CD4-positive, alpha-beta memory T cell (primary cell): ENCODE measurements around the gene MED14. TPM values are rescaled to one million over a fixed set of nuclear protein-coding genes. Genes with fewer than 3 reads are reported as not detected.

Experiments used
- CTCF ChIA-PET: fragments of 350-600 bp; sonication (Branson Sonifier 250); formaldehyde crosslinking; loops from one replicate; lab custom pipeline; 2021; ENCODE audit warnings: inconsistent platforms; ENCODE audit not compliant: partially characterized antibody; lab: Charles Lee
- POLR2A ChIA-PET: fragments of 350-600 bp; sonication (Branson Sonifier 250); formaldehyde crosslinking; loops from one replicate; lab custom pipeline; 2021; ENCODE audit not compliant: partially characterized antibody; lab: Charles Lee
- DNase-seq, 5 donors: peaks; one replicate each; pipeline versions ENCODE4 v3.0.0 to v3.0.0-alpha.2; 2020 to 2022; ENCODE audit warnings: mixed read lengths in 1 of 5
- H3K27ac ChIP-seq: one replicate; pipeline ENCODE4 v1.7.0; 2013; ENCODE audit warnings: low read depth, low read length
- H3K27me3 ChIP-seq: 2 replicates; pipeline ENCODE4 v1.7.0; 2013; ENCODE audit warnings: mild to moderate bottlenecking, low read length, moderate library complexity; ENCODE audit not compliant: insufficient read depth
- H3K36me3 ChIP-seq: 2 replicates; pipeline ENCODE4 v1.7.0; 2013; ENCODE audit warnings: mild to moderate bottlenecking, low read length, moderate library complexity; ENCODE audit not compliant: insufficient read depth
- H3K4me1 ChIP-seq: 2 replicates; pipeline ENCODE4 v1.7.0; 2013; ENCODE audit warnings: mild to moderate bottlenecking, low read length, moderate library complexity; ENCODE audit not compliant: insufficient read depth
- H3K4me3 ChIP-seq, 2 donors: one replicate each; pipeline ENCODE4 v1.7.0; 2013; ENCODE audit warnings: low read length in 2 of 2, mild to moderate bottlenecking in 1 of 2
- H3K9me3 ChIP-seq, 2 donors: one replicate each; pipeline ENCODE4 v1.7.0; 2013; ENCODE audit warnings: low read length in 2 of 2, control low read depth in 1 of 2; ENCODE audit not compliant: control insufficient read depth in 1 of 2
- H3K27ac Mint-ChIP-seq, 7 donors: one replicate each; pipeline ENCODE4 v1.8.0; 2020 to 2021; ENCODE audit warnings: mixed read lengths in 7 of 7, mild to moderate bottlenecking in 6 of 7, inconsistent platforms in 3 of 7, moderate library complexity in 3 of 7
- H3K27me3 Mint-ChIP-seq, 2 donors: one replicate each; pipeline ENCODE4 v1.8.0; 2020 to 2021; ENCODE audit warnings: mixed read lengths in 2 of 2
- H3K36me3 Mint-ChIP-seq, 2 donors: one replicate each; pipeline ENCODE4 v1.8.0; 2020 to 2021; ENCODE audit warnings: mixed read lengths in 2 of 2, inconsistent platforms in 1 of 2, mild to moderate bottlenecking in 1 of 2
- H3K4me1 Mint-ChIP-seq, 4 donors: one replicate each; pipeline ENCODE4 v1.8.0; 2020 to 2021; ENCODE audit warnings: mixed read lengths in 4 of 4, mild to moderate bottlenecking in 1 of 4
- H3K4me3 Mint-ChIP-seq, 8 donors: one replicate each; pipeline ENCODE4 v1.8.0; 2020 to 2021; ENCODE audit warnings: mixed read lengths in 8 of 8, mild to moderate bottlenecking in 7 of 8, moderate library complexity in 6 of 8, inconsistent platforms in 3 of 8
- H3K9me3 Mint-ChIP-seq, 8 donors: one replicate each; pipeline ENCODE4 v1.8.0; 2020 to 2021; ENCODE audit warnings: mixed read lengths in 8 of 8, mild to moderate bottlenecking in 5 of 8, inconsistent platforms in 3 of 8, moderate library complexity in 1 of 8
- intact Hi-C: fragments of 100-400 bp; cut with micrococcal nuclease; formaldehyde crosslinking; loops from one replicate; pipeline ENCODE4 v1.15.1; 2023
- polyA plus RNA-seq, 2 donors: library from polyadenylated mRNA; unstranded; fragments of 300-500 nt; fragmentation: Illumina TruSeq; gene quantifications; one replicate each; pipeline ENCODE4 v1.2.3, GENCODE V29; 2021
- total RNA-seq, 2 experiments: library from RNA; stranded (reverse); gene quantifications; one replicate each; pipeline ENCODE4 v1.2.3, GENCODE V29; 2021

MED14 gene
- total and polyA plus RNA-seq, 4 experiments from 2014 or later = 3.9 to 39.0 (median 25.6) TPM

- no peaks in the 10 kb centered on the region for H3K4me1 ChIP-seq
- H3K4me1 Mint-ChIP-seq = no peaks in the 10 kb centered on the region
- no peak overlapping the region for H3K27ac ChIP-seq
- peaks cover 0 to 3% of the 10 kb centered on the region in 2 donors for H3K36me3 Mint-ChIP-seq
- intact Hi-C loops = no loop called here
- H3K4me3 Mint-ChIP-seq = no peak overlapping the region
- POLR2A ChIA-PET = no interaction called here
- DNase-seq = no peak
- H3K9me3 ChIP-seq = no peaks in the 10 kb centered on the region
- CTCF ChIA-PET = no interaction called here
- no peak overlapping the region for H3K4me3 ChIP-seq
- H3K27me3 Mint-ChIP-seq = no peaks in the 10 kb centered on the region
- no peaks in the 10 kb centered on the region for H3K27me3 ChIP-seq
- no peaks in the 10 kb centered on the region for H3K9me3 Mint-ChIP-seq
- no peak overlapping the region for H3K27ac Mint-ChIP-seq
- H3K36me3 ChIP-seq = no peaks in the 10 kb centered on the region
Observed at GRCh38 chrX:40617566-40617965, 117.8 kb downstream of the MED14 start.

DNA sequence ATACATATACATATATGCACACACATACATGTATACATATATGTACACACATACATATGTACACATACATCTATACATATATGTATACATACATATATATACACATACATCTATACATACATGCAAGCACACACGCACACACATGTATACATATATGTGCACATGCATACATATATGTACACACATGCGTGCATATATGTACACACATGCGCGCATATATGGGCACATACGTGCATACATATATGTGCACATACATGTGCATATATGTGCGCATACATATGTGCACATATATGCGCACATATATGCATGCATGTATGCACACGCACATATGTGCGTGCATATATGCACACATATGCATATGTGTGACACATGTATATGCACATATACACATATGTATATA is 119.4 kb downstream of the MED14 start:
- H3K36me3 ChIP-seq = no peaks in the 10 kb centered on the region
- no peaks in the 10 kb centered on the region for H3K27me3 Mint-ChIP-seq
- no peaks in the 10 kb centered on the region for H3K27me3 ChIP-seq
- no peak overlapping the region for H3K27ac Mint-ChIP-seq
- H3K4me1 Mint-ChIP-seq = no peaks in the 10 kb centered on the region
- CTCF ChIA-PET = no interaction called here
- H3K9me3 ChIP-seq = no peaks in the 10 kb centered on the region
- no peaks in the 10 kb centered on the region for H3K9me3 Mint-ChIP-seq
- no peak overlapping the region for H3K4me3 Mint-ChIP-seq
- H3K36me3 Mint-ChIP-seq = no peaks in the 10 kb centered on the region
- DNase-seq = no peak
- H3K4me1 ChIP-seq = no peaks in the 10 kb centered on the region
- no peak overlapping the region for H3K27ac ChIP-seq
- POLR2A ChIA-PET = no interaction called here
- H3K4me3 ChIP-seq = no peak overlapping the region
- intact Hi-C loops = no loop called here

GRCh38 chrX:40612511-40612910 is 122.8 kb downstream of the MED14 start:
- DNase-seq = no peak
- ChIA-PET POLR2A (no interaction called here), CTCF (no interaction called here)
- no peaks in the 10 kb centered on the region for H3K4me1 ChIP-seq
- H3K27me3 Mint-ChIP-seq = no peaks in the 10 kb centered on the region
- no peaks in the 10 kb centered on the region for H3K36me3 Mint-ChIP-seq
- no peaks in the 10 kb centered on the region for H3K9me3 Mint-ChIP-seq
- H3K27ac ChIP-seq = no peak overlapping the region
- H3K36me3 ChIP-seq = no peaks in the 10 kb centered on the region
- H3K4me1 Mint-ChIP-seq = no peaks in the 10 kb centered on the region
- intact Hi-C loops = no loop called here
- no peaks in the 10 kb centered on the region for H3K9me3 ChIP-seq
- no peak overlapping the region for H3K4me3 ChIP-seq
- H3K27ac Mint-ChIP-seq = no peak overlapping the region
- no peak overlapping the region for H3K4me3 Mint-ChIP-seq
- H3K27me3 ChIP-seq = no peaks in the 10 kb centered on the region

DNA sequence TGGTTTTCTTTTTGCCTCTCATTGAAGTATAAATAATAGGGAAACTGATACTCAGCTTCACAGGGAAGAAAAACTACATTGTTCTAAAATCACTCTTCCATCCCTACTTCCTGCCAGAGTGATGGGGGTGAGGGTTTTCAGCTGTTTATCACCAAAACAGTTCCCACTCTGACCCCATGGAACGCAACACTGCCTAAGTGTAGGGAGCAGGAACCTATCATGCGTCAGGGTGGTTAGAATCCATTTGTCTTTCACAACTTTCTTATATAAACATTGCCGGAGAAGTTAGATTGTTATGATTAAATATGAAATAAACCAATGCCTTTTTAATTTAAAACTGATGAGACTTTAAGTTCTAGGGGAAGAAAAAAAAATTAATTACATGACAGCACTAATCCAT is 128.0 kb downstream of the MED14 start:
- H3K36me3 ChIP-seq = no peaks in the 10 kb centered on the region
- H3K36me3 Mint-ChIP-seq = peaks cover 13 to 16% of the 10 kb centered on the region in 2 donors
- H3K4me3 ChIP-seq = no peak overlapping the region
- H3K27ac Mint-ChIP-seq = no peak overlapping the region
- ChIA-PET POLR2A (no interaction called here), CTCF (no interaction called here)
- no peaks in the 10 kb centered on the region for H3K4me1 ChIP-seq
- H3K9me3 Mint-ChIP-seq = no peaks in the 10 kb centered on the region
- no peaks in the 10 kb centered on the region for H3K9me3 ChIP-seq
- H3K4me1 Mint-ChIP-seq = no peaks in the 10 kb centered on the region
- no peak for DNase-seq
- H3K4me3 Mint-ChIP-seq = no peak overlapping the region
- H3K27ac ChIP-seq = no peak overlapping the region
- intact Hi-C loops = no loop called here
- H3K27me3 Mint-ChIP-seq = no peaks in the 10 kb centered on the region
- no peaks in the 10 kb centered on the region for H3K27me3 ChIP-seq

GRCh38 chrX:40603446-40603845 is 131.9 kb downstream of the MED14 start:
- H3K27me3 Mint-ChIP-seq = no peaks in the 10 kb centered on the region
- intact Hi-C loops = no loop called here
- Histone ChIP-seq H3K27me3 (no peaks in the 10 kb centered on the region), H3K4me1 (no peaks in the 10 kb centered on the region), H3K36me3 (peaks cover 15% of the 10 kb centered on the region), H3K9me3 (no peaks in the 10 kb centered on the region), H3K27ac (no peak overlapping the region), H3K4me3 (no peak overlapping the region)
- no peak overlapping the region for H3K27ac Mint-ChIP-seq
- DNase-seq = no peak
- ChIA-PET POLR2A (no interaction called here), CTCF (interaction anchor here (1.2 to 2.2 kb wide), 2 partner anchors 29 to 32 kb away, joined by 3 to 4 read pairs; no protein-coding TSS in a partner anchor)
- H3K9me3 Mint-ChIP-seq = no peaks in the 10 kb centered on the region
- no peaks in the 10 kb centered on the region for H3K4me1 Mint-ChIP-seq
- H3K4me3 Mint-ChIP-seq = no peak overlapping the region
- H3K36me3 Mint-ChIP-seq = peaks cover 38 to 40% of the 10 kb centered on the region in 2 donors

Other genes with a start within 250 kb of the MED14 start
- gene ATP6AP2, start 154.6 kb downstream of the MED14 start, total RNA-seq = 10 to 100 TPM; 80.9 to 86.5 TPM
- 100 to 1,000 TPM; 191 to 254 TPM for gene ATP6AP2, start 154.6 kb downstream of the MED14 start, polyA plus RNA-seq
- not detected for gene MPC1L, start 112.1 kb downstream of the MED14 start, total RNA-seq
- gene MPC1L, start 112.1 kb downstream of the MED14 start, polyA plus RNA-seq = not detected
- 10 to 100 TPM; 25.7 to 26.7 TPM for gene CXorf38, start 88.0 kb downstream of the MED14 start, total RNA-seq
- gene CXorf38, start 88.0 kb downstream of the MED14 start, polyA plus RNA-seq = 10 to 100 TPM; 27.3 to 38.7 TPM